Measurements from ENCODE around the gene ZNF710.
"Not testable (repeated sequence)": the region's sequence is repeated elsewhere in the genome, so short reads cannot be mapped to it uniquely, and the experiment has no call there.

ZNF710 gene

DNA sequence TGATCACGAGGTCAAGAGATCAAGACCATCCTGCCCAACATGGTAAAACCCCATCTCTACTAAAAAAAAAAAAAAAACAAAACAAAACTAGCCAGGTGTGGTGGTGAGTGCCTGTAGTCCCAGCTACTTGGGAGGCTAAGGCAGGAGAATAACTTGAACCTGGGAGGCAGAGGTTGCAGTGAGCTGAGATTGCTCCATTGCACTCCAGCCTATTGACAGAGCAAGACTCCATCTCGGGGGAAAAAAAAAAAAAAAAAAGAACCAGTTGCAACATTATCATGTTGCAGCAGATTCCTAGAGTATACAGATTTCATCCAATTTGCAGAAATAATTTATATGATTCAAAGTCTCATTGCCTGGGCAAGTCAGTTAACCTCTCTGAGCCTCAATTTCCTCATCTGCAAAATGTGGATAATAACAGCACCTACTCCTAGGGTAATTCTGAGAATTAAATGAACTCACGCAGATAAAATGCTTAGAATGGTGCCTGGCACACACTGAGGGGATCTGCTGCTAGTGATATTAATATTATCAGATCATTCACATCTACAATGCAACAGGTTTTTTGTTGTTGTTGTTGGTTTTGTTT is 108.1 kb downstream of the ZNF710 start:
- DNase-seq: not testable (repeated sequence)

DNA sequence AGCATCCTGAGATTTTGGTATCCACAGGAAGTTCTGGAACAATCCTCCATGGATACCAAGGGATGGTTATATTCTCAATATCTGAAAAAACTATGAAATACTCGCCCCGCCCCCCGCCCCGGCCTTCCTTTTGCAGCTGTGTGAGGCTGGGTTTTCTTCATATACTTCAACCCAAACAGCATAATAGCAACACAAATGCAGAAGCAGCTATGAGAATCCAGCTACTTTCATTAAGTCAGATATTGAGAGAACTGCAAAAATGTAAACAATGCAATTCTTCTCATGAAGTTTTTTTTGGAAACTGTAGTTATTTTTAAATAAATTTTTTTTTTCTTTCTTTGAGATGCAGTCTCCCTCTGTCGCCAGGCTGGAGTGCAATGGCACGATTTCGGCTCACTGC is 112.0 kb downstream of the ZNF710 start:
- DNase-seq: no peak

DNA sequence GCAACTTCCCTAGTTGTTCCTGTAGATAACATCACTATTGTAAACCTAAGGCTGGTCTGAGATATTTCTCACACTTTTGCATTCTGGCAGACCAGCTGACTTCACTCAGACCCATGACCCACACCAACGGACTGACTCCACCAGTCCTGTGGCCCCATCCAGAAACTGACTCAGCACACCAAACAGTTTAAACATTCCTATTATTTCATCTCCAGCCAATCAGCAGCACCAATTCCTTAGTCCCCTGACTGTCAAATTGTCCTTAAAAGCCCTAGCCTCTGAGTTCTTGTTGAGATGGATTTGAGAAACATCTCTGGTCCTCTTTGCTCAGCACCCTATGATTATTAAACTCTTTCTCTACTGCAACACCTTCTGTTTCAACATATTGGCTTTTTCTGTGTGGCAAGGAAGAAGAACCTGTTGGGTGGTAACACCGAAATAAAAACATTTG is 113.4 kb downstream of the ZNF710 start:
- DNase-seq: no peak

DNA sequence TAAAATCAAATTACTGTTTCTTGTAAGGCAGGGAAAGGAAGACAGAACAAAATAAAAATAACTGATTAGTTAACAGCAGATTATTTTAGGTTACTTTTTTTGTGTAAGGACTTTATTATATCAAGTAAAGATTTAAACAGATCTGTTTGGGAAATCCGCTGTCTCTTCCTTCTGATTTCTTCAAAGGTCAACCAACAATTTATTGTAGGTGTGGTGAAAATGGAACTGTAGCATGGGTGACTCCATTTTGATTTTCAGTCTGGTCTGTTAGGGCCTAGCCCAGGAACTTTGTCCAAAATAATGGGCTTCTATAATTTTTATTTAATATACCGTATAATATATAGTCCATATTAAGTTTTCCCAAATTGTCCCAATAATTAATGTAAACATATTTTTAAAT is 114.7 kb downstream of the ZNF710 start:
- DNase-seq: no peak

DNA sequence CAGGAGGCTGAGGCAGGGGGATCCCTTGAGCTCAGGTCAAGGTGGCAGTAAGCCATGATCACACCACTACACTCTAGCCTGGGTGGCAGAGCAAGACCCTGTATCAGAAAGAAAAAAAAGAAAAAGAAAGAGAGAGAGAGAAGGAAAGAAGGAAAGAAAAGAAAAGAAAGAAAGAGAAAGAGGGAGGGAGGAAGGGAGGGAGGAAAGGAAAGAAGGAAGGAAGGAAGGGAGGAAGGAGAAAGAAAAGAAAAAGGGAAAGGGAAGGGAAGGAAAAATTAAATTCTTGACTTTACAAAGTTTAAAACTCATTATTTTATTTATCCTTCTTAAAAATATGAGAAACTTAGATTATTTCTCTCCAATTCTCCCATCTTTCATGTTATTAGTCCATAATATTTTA is 118.2 kb downstream of the ZNF710 start:
- DNase-seq: no peak

DNA sequence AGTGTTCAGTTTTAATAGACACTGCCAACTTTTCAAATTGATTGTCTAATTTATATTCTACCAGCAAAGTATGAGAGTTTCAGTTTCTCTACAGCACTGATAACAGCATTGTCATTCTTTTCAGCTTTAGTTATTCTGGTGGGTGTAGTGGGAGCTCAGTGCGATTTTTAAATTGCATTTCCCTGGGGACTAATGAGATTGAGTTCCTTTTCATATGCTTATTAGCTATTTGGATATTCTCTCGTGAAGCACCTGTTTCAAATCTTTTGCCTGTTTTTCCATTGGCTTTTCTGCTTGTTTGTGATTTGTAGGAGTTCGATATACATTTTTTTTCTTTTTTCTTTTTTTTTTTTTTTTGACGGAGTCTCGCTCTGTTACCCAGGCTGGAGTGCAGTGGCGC is 120.0 kb downstream of the ZNF710 start:
- no peak for DNase-seq

DNA sequence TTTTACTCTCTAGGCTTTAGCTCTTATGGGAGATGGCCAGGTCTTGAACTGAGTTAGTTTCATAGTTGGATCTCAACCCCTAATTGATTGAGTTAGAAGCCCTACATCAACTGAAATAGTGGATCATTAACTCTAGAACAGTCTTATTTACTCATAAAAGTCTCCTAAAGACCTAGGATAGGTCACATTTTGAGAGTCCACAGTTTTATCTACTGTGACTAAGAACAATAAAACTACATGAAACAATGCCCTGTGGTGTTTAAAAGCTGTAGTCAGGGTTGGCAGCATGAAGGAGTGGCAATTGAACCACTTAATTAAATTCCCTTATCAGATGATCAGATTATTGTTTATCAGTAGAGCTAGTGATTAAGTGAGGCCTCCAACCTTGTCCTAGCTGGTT is 123.4 kb downstream of the ZNF710 start:
- DNase-seq: no peak

DNA sequence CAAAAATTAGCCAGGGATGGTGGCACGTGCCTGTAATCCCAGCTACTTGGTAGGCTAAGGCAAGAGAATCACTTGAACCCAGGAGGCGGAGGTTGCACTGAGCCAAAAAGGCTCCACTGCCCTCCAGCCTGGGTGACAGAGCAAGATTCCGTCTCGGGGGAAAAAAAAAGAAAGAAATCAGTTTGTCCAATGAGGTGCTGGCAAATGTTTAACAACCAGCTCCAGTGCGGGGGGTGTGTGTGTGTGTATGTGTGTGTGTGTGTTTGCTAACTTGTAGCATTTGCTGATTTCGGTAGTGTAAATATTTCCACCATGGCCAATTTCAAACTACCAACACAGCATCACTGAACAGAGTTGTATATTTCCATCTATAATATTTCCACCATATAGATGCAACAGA is 124.9 kb downstream of the ZNF710 start:
- DNase-seq: no peak

DNA sequence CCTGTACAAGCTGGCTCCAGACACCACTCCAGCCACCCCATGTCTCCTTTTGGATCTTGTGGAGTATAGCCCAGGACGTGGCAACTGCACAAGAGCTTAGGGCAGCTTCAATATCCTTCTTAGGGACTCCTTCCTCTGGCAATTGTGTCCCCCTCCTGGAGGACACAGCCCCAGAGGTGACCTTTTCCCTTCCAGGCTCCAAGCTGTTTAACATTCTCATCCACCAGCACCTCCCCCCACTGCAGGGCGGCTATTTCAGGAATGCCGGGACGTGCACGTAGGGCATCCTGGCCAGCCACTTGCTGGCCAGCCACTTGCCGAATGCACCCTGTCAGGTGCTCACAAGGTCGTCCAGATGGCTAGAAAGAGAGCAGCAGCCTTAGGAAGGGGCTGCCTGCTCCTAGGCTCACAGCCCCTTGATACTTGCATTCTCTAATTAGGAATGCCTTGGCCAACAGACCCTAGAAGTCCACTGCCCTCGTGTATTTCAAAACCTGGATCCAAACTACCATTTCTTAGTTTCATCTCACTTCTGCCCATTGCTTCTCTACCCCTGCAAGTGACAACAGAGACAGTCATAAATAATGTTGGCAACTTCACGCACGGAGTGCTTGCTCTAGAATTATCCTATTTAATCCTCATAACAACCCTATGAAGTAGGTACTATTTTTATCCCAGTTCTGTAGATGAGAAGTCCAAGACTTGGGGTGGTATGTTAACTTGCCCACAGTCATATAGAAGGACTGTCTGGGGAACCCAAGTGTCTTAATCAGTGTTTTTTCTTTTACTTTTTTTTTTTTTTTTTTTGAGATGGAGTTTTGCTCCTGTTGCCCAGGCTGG is 125.7 kb downstream of the ZNF710 start:
- DNase-seq: no peak

DNA sequence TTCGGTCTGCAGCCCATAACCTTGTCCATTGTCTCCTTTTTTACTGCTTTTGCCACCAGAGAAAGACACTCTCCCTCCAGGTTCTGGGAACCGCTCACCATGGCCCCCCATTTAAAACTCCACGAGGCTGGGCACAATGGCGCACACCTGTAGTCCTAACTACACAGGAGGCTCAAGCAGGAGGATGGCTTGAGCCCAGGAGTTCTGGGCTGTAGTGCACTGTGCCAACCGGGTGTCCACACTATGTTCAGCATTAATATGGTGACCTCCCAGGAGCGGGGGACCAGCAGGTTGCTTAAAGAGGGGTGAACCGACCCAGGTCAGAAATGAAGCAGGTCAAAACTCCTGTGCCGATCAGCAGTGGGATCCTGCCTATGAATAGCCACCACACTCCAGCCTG is 129.2 kb downstream of the ZNF710 start:
- DNase-seq: no peak
